ENCODE measurements around the gene SRRT.

DNA sequence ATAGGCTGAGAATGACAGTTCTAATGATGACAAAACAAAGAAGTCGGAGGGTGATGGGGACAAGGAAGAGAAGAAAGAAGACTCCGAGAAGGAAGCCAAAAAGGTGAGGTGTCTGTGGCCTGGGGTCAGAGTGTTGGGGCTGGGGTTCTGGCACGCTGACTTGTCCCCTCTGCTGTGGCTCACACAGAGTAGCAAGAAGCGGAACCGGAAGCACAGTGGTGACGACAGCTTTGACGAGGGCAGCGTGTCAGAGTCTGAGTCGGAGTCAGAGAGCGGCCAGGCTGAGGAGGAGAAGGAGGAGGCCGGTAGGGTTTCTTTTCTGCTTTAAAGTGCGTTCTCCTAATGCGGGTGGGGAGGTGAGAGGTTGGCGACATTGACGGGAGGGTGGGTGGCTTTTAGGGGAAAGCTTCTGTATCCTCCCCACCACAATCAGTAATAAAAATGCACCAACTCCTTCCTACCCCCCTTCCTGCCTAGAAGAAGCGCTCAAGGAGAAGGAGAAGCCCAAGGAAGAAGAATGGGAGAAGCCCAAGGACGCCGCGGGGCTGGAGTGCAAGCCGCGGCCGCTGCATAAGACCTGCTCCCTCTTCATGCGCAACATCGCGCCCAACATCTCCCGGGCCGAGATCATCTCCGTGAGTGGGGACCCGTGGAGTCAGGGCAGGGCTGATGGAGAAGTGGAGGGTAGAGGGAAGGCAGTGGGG lies 10.0 kb downstream of the SRRT start:
- no peak for TF ChIP-seq ZNF274 (IDR thresholded peaks at IDR 0.05; ENCODE audit: low read depth, low read length)
- TF ChIP-seq SUZ12 (IDR thresholded peaks at IDR 0.05; ENCODE audit: extremely low read depth, insufficient read depth, insufficient read length), result no peak
- TF ChIP-seq YY1 (IDR thresholded peaks at IDR 0.05; ENCODE audit: insufficient read depth, insufficient read length), result no peak

Data from NT2/D1 (cell line).